Bladder microvascular endothelial cell (primary cell): ENCODE data around the gene CD209. TPM values are rescaled to one million over a fixed set of nuclear protein-coding genes. Genes with fewer than 3 reads are reported as not detected.

ENCODE experiments used
- total RNA-seq: library from RNA; depleted of rRNA; stranded (reverse); fragments of >200 nt; gene quantifications from 2 replicates; pipeline ENCODE4 v1.2.3, GENCODE V29; 2014

Gene CD209
- total RNA-seq = not detected in 2 replicates

GRCh38 chr19:7746903-7747884 lies at the start of gene CD209:
TSS of gene CD209 (minus strand) at chr19:7747534. CDS start at chr19:7747511, 23 bp downstream.

GRCh38 chr19:7762719-7763293 lies 15.5 kb upstream of the CD209 start, which contains the start of gene CLEC4M:
TSS of gene CLEC4M (plus strand) at chr19:7763243. CDS start at chr19:7763267, 24 bp downstream.

GRCh38 chr19:7732045-7732444 lies 15.3 kb downstream of the CD209 start, which contains the start of gene CLEC4G:
TSS of gene CLEC4G (minus strand) at chr19:7732110. CDS start at chr19:7732102, 8 bp downstream.

GRCh38 chr19:7701654-7702457 lies 45.5 kb downstream of the CD209 start, which contains the start of gene FCER2:
TSS of gene FCER2 (minus strand) at chr19:7702131. CDS start at chr19:7699760, 2,371 bp downstream.

Other genes with a start within 250 kb of the CD209 start
- gene ZNF358, start 231.4 kb downstream of the CD209 start, total RNA-seq = 9.1 and 14.9 TPM in 2 replicates
- 6.0 and 9.6 TPM in 2 replicates for gene MCOLN1, start 224.9 kb downstream of the CD209 start, total RNA-seq
- gene PNPLA6, start 211.8 kb downstream of the CD209 start, total RNA-seq = 85.8 and 164 TPM in 2 replicates
- 0.19 TPM in 1 of 2 replicates, not detected in the other for gene CAMSAP3, start 151.7 kb downstream of the CD209 start, total RNA-seq
- gene XAB2, start 118.0 kb downstream of the CD209 start, total RNA-seq = 19.9 and 44.2 TPM in 2 replicates
- gene PET100, start 117.7 kb downstream of the CD209 start, total RNA-seq = 25.8 and 45.2 TPM in 2 replicates
- gene PCP2, start 113.8 kb downstream of the CD209 start, total RNA-seq = not detected in 2 replicates
- 27.7 and 49.4 TPM in 2 replicates for gene STXBP2, start 110.4 kb downstream of the CD209 start, total RNA-seq
- not detected in 2 replicates for gene RETN, start 78.5 kb downstream of the CD209 start, total RNA-seq
- not detected in 2 replicates for gene MCEMP1, start 70.4 kb downstream of the CD209 start, total RNA-seq
- gene TRAPPC5, start 66.7 kb downstream of the CD209 start, total RNA-seq = 52.0 and 117 TPM in 2 replicates
- not detected in 2 replicates for gene FCER2, start 45.4 kb downstream of the CD209 start, total RNA-seq
- gene CLEC4G, start 15.4 kb downstream of the CD209 start, total RNA-seq = not detected in 2 replicates
- 0.44 TPM in 1 of 2 replicates, not detected in the other for gene CLEC4M, start 15.7 kb upstream of the CD209 start, total RNA-seq
- gene EVI5L, start 82.7 kb upstream of the CD209 start, total RNA-seq = 11.0 and 16.7 TPM in 2 replicates
- gene PRR36, start 126.9 kb upstream of the CD209 start, total RNA-seq = 0.13 TPM in 1 of 2 replicates, not detected in the other
- gene LRRC8E, start 141.0 kb upstream of the CD209 start, total RNA-seq = 0.32 and 1.1 TPM in 2 replicates
- gene MAP2K7, start 156.3 kb upstream of the CD209 start, total RNA-seq = 8.1 and 12.8 TPM in 2 replicates
- 0.38 TPM in 1 of 2 replicates, not detected in the other for gene TGFBR3L, start 167.3 kb upstream of the CD209 start, total RNA-seq
- gene SNAPC2, start 172.8 kb upstream of the CD209 start, total RNA-seq = 8.4 and 13.0 TPM in 2 replicates
- 2.3 and 4.4 TPM in 2 replicates for gene CTXN1, start 178.6 kb upstream of the CD209 start, total RNA-seq
- 36.1 and 48.9 TPM in 2 replicates for gene TIMM44, start 196.1 kb upstream of the CD209 start, total RNA-seq